IMR-90 (cell line): Measurements from ENCODE around the gene ST3GAL3. TPM values are rescaled to one million over a fixed set of nuclear protein-coding genes. Genes with fewer than 3 reads are reported as not detected.

Experiments
- ATAC-seq: fragments of 200-7000 bp; cut with Tn5 transposase; 2 replicates; pipeline ENCODE4 v1.9.1; 2020; ENCODE audit warnings: low read depth, mild to moderate bottlenecking, moderate library complexity
- BruUV-seq: library from RNA; stranded (reverse); fragments of 400-500 nt; replicated peaks from 2 replicates; lab custom pipeline; 2021; lab: Mats Ljungman, UMichigan
- CTCF ChIA-PET: fragments of 300-600 bp; formaldehyde crosslinking; extraction: SDS; loops from one replicate; lab custom pipeline; 2021; ENCODE audit warnings: antibody characterized with exemption; lab: Yijun Ruan, JAX
- POLR2A ChIA-PET: fragments of 300-600 bp; sonication (Branson Sonifier 250); formaldehyde crosslinking; loops from one replicate; lab custom pipeline; 2022; ENCODE audit warnings: antibody characterized with exemption; ENCODE audit not compliant: unreplicated experiment; lab: Charles Lee
- DNase-seq: peaks from one replicate; pipeline ENCODE4 v3.0.0; 2013
- H2AFZ ChIP-seq: replicated peaks from 2 replicates; pipeline ENCODE3; 2013; ENCODE audit warnings: low read length, mild to moderate bottlenecking; ENCODE audit not compliant: poor library complexity
- H2AK5ac ChIP-seq: 2 replicates; pipeline ENCODE4 v1.6.1; 2013; ENCODE audit warnings: low read depth, low read length, inconsistent platforms
- H2AK9ac ChIP-seq: replicated peaks from 2 replicates; pipeline ENCODE3; 2013; ENCODE audit warnings: mild to moderate bottlenecking, low read depth, low read length, moderate library complexity; ENCODE audit not compliant: poor library complexity
- H2BK120ac ChIP-seq: 2 replicates; pipeline ENCODE4 v1.6.1; 2013; ENCODE audit warnings: low read depth, low read length, inconsistent platforms
- H2BK15ac ChIP-seq: 3 replicates; pipeline ENCODE4 v1.6.1; 2013; ENCODE audit warnings: low read depth, low read length, inconsistent platforms
- H2BK20ac ChIP-seq: 2 replicates; pipeline ENCODE4 v1.6.1; 2013; ENCODE audit warnings: low read depth, mild to moderate bottlenecking, inconsistent platforms, low read length, moderate library complexity
- H2BK5ac ChIP-seq: 2 replicates; pipeline ENCODE4 v1.6.1; 2013; ENCODE audit warnings: mild to moderate bottlenecking, low read depth, low read length, inconsistent platforms; ENCODE audit not compliant: poor library complexity, severe bottlenecking
- H3K14ac ChIP-seq: replicated peaks from 2 replicates; pipeline ENCODE4 v1.6.1; 2013; ENCODE audit warnings: low read depth, low read length, inconsistent platforms
- H3K18ac ChIP-seq: 2 replicates; pipeline ENCODE4 v1.6.1; 2013; ENCODE audit warnings: low read depth, low read length, control low read depth
- H3K23ac ChIP-seq: 2 replicates; pipeline ENCODE4 v1.6.1; 2013; ENCODE audit warnings: low read depth, low read length, inconsistent platforms
- H3K27ac ChIP-seq: 2 replicates; pipeline ENCODE4 v1.5.1; 2013; ENCODE audit warnings: mild to moderate bottlenecking, control low read depth, low read length; ENCODE audit not compliant: insufficient read depth
- H3K27me3 ChIP-seq: 2 replicates; pipeline ENCODE4 v1.6.1; 2013; ENCODE audit warnings: low read length; ENCODE audit not compliant: control insufficient read depth, insufficient read depth
- H3K36me3 ChIP-seq: 2 replicates; pipeline ENCODE4 v1.6.1; 2013; ENCODE audit warnings: low read length, mixed read lengths; ENCODE audit not compliant: control insufficient read depth, insufficient read depth
- H3K4ac ChIP-seq: 2 replicates; pipeline ENCODE4 v1.6.1; 2013; ENCODE audit warnings: low read depth, low read length, inconsistent platforms
- H3K4me1 ChIP-seq: 2 replicates; pipeline ENCODE4 v1.6.1; 2013; ENCODE audit warnings: low read length, mixed read lengths; ENCODE audit not compliant: control insufficient read depth, insufficient read depth
- H3K4me2 ChIP-seq: 2 replicates; pipeline ENCODE4 v1.6.1; 2013; ENCODE audit warnings: low read depth, mild to moderate bottlenecking, control low read depth, low read length, moderate library complexity
- H3K4me3 ChIP-seq: 2 replicates; pipeline ENCODE4 v1.5.1; 2013; ENCODE audit warnings: low read depth, mild to moderate bottlenecking, control low read depth, low read length, moderate library complexity; ENCODE audit not compliant: insufficient read depth
- H3K56ac ChIP-seq: 2 replicates; pipeline ENCODE4 v1.6.1; 2013; ENCODE audit warnings: low read length, inconsistent platforms; ENCODE audit not compliant: insufficient read depth; ENCODE audit errors: extremely low read depth
- H3K79me1 ChIP-seq, 2 experiments: 2 replicates each; pipeline ENCODE4 v1.6.1; 2013; ENCODE audit warnings: low read length in 2 of 2, inconsistent platforms in 1 of 2, low read depth in 1 of 2
- H3K9ac ChIP-seq: 2 replicates; pipeline ENCODE4 v1.6.1; 2013; ENCODE audit warnings: low read depth, low read length, control low read depth
- H3K9me1 ChIP-seq: 2 replicates; pipeline ENCODE4 v1.6.1; 2013; ENCODE audit warnings: low read length, inconsistent platforms; ENCODE audit not compliant: insufficient read depth
- H3K9me3 ChIP-seq: 2 replicates; pipeline ENCODE4 v1.6.1; 2013; ENCODE audit warnings: low read length; ENCODE audit not compliant: control insufficient read depth, insufficient read depth
- H4K20me1 ChIP-seq: 2 replicates; pipeline ENCODE4 v1.6.1; 2013; ENCODE audit warnings: low read length, inconsistent platforms; ENCODE audit not compliant: insufficient read depth
- H4K5ac ChIP-seq: 2 replicates; pipeline ENCODE4 v1.6.1; 2013; ENCODE audit warnings: mild to moderate bottlenecking, low read depth, low read length, control low read depth
- H4K8ac ChIP-seq, 2 experiments: 2 replicates each; pipeline ENCODE4 v1.6.1; 2013; ENCODE audit warnings: low read depth in 2 of 2, low read length in 2 of 2, control low read depth in 1 of 2, inconsistent platforms in 1 of 2
- H4K91ac ChIP-seq: 2 replicates; pipeline ENCODE4 v1.6.1; 2013; ENCODE audit warnings: low read depth, low read length, inconsistent platforms; ENCODE audit not compliant: insufficient read depth
- BHLHE40 ChIP-seq: fragments of 150-350 bp; IDR thresholded peaks from 2 replicates; pipeline ENCODE4 v1.6.1; 2016; ENCODE audit warnings: mild to moderate bottlenecking, low read depth, low read length
- CEBPB ChIP-seq: IDR thresholded peaks from 2 replicates; pipeline ENCODE4 v1.6.1; 2012; ENCODE audit warnings: low read depth, low read length, improper control_type of control experiment
- CHD1 ChIP-seq: IDR thresholded peaks from 2 replicates; pipeline ENCODE4 v1.6.1; 2012; ENCODE audit warnings: low read depth, low read length, improper control_type of control experiment
- CTCF ChIP-seq: conservative IDR thresholded peaks from 2 replicates; pipeline ENCODE4 v1.5.1; 2012; ENCODE audit warnings: mild to moderate bottlenecking, low read depth, low read length, improper control_type of control experiment
- ELK1 ChIP-seq: fragments of 150-350 bp; IDR thresholded peaks from 2 replicates; pipeline ENCODE4 v1.6.1; 2016; ENCODE audit warnings: low read depth, mild to moderate bottlenecking, low read length, moderate library complexity, borderline replicate concordance
- FOS ChIP-seq: fragments of 150-350 bp; IDR thresholded peaks from 2 replicates; pipeline ENCODE4 v1.6.1; 2016; ENCODE audit warnings: low read depth, low read length
- MAFK ChIP-seq: IDR thresholded peaks from 2 replicates; pipeline ENCODE4 v1.6.1; 2012; ENCODE audit warnings: low read depth, low read length, improper control_type of control experiment
- MAZ ChIP-seq: IDR thresholded peaks from 2 replicates; pipeline ENCODE4 v1.6.1; 2012; ENCODE audit warnings: low read depth, mild to moderate bottlenecking, low read length, improper control_type of control experiment, moderate library complexity, borderline replicate concordance
- MXI1 ChIP-seq: IDR thresholded peaks from 2 replicates; pipeline ENCODE4 v1.6.1; 2012; ENCODE audit warnings: low read depth, mild to moderate bottlenecking, low read length, moderate library complexity, borderline replicate concordance
- NFE2L2 ChIP-seq: fragments of 150-350 bp; IDR thresholded peaks from 2 replicates; pipeline ENCODE4 v1.6.1; 2016; ENCODE audit warnings: low read depth, mild to moderate bottlenecking, low read length
- POLR2A ChIP-seq: IDR thresholded peaks from 2 replicates; pipeline ENCODE4 v1.6.1; 2012; ENCODE audit warnings: mild to moderate bottlenecking, low read depth, low read length
- RAD21 ChIP-seq: IDR thresholded peaks from 2 replicates; pipeline ENCODE4 v1.6.1; 2012; ENCODE audit warnings: low read length, improper control_type of control experiment
- RCOR1 ChIP-seq: IDR thresholded peaks from 2 replicates; pipeline ENCODE4 v1.6.1; 2012; ENCODE audit warnings: mild to moderate bottlenecking, low read length, improper control_type of control experiment; ENCODE audit not compliant: insufficient replicate concordance
- RFX5 ChIP-seq: IDR thresholded peaks from 2 replicates; pipeline ENCODE4 v1.8.0; 2012; ENCODE audit warnings: low read depth, mild to moderate bottlenecking, low read length, moderate library complexity
- SMC3 ChIP-seq: fragments of 150-350 bp; IDR thresholded peaks from 2 replicates; pipeline ENCODE4 v1.6.1; 2016; ENCODE audit warnings: low read depth, mild to moderate bottlenecking, antibody characterized with exemption, low read length, moderate library complexity
- USF2 ChIP-seq: fragments of 150-350 bp; IDR thresholded peaks from 2 replicates; pipeline ENCODE4 v1.6.1; 2017; ENCODE audit warnings: mild to moderate bottlenecking, antibody characterized with exemption, low read length, low read depth
- WGBS, 2 experiments: methylation state at CpG; one replicate each; pipeline versions ENCODE4 v1.1.5 to v1.1.7; 2013; ENCODE audit warnings: missing lambda C conversion rate in 2 of 2; ENCODE audit not compliant: insufficient read length in 1 of 2; ENCODE audit errors: extremely low coverage in 2 of 2; 5-methylcytosine and 5-hydroxymethylcytosine counted together
- dilution Hi-C: fragments of 300-500 bp; cut with HindIII; formaldehyde crosslinking; loops from one replicate; pipeline ENCODE4 v1.14.3; 2018; ENCODE audit warnings: low sequenced_read_pairs; ENCODE audit not compliant: unreplicated experiment
- in situ Hi-C: fragments of 300-500 bp; cut with MboI; formaldehyde crosslinking; loops from 3 replicates; pipeline ENCODE4 v1.14.3; 2019; ENCODE audit warnings: low sequenced_read_pairs, inconsistent platforms, mixed read lengths
- intact Hi-C: fragments of 100-400 bp; cut with micrococcal nuclease; formaldehyde crosslinking; loops from 2 replicates; pipeline ENCODE4 v1.10.0; 2022
- polyA plus RNA-seq, 3 experiments: library from polyadenylated mRNA; depleted of rRNA; stranded (reverse); fragments of >200 nt; gene quantifications; 2 replicates each; pipeline ENCODE4 v1.2.3, GENCODE V29; 2012; ENCODE audit warnings: low replicate concordance in 1 of 3
- total RNA-seq: library from RNA; depleted of rRNA; stranded (reverse); fragments of >200 nt; gene quantifications from 2 replicates; pipeline ENCODE4 v1.2.3, GENCODE V29; 2012

Gene ST3GAL3
- total and polyA plus RNA-seq, 2 of the 4 experiments (the other 2 are of a cell fraction): 12.0 to 14.8 TPM

GRCh38 chr1:43704838-43705237, 2.5 kb upstream of the ST3GAL3 start:
- Histone ChIP-seq H3K4me1 (peaks cover 5% of the 10 kb centered on the region; the same call in 1 of the 2 replicates), H2AK9ac (no peak overlapping the region), H3K9me3 (no peaks in the 10 kb centered on the region), H3K18ac (no peak overlapping the region), H2BK120ac (no peak overlapping the region), H2BK5ac (no peak overlapping the region), H2AK5ac (no peak overlapping the region), H3K14ac (no peak overlapping the region), H2BK15ac (no peak overlapping the region), H3K4ac (no peak overlapping the region), H4K91ac (no peak overlapping the region), H3K36me3 (peaks cover 35% of the 10 kb centered on the region), H3K27ac (no peak overlapping the region), H2BK20ac (no peak overlapping the region), H3K4me3 (no peak overlapping the region), H3K9ac (no peak overlapping the region), H4K20me1 (peaks cover 14% of the 10 kb centered on the region), H2AFZ (no peak overlapping the region), H4K8ac (no peak overlapping the region), H3K56ac (no peak overlapping the region), H3K9me1 (peaks cover 12% of the 10 kb centered on the region), H3K23ac (no peak overlapping the region), H3K79me1 (peaks cover 16 to 52% of the 10 kb centered on the region in 2 experiments), H3K27me3 (no peaks in the 10 kb centered on the region), H3K4me2 (no peak overlapping the region), H4K5ac (no peak overlapping the region)
- no TSS peak for BruUV-seq
- in situ Hi-C loops (no loop called here), dilution Hi-C loops (no loop called here), intact Hi-C loops (loop anchor here (5.0 kb wide), 1 partner anchor 342 kb away; no protein-coding TSS in a partner anchor)
- ATAC-seq: no peak
- TF ChIP-seq SMC3 (no peak), RFX5 (no peak), MXI1 (no peak), MAFK (no peak), POLR2A (no peak), CTCF (no peak), ELK1 (no peak), CHD1 (no peak), RCOR1 (no peak), FOS (no peak), NFE2L2 (no peak), BHLHE40 (no peak), RAD21 (no peak), USF2 (no peak), CEBPB (no peak), MAZ (no peak)
- 71% methylated on average over 1 of the region's 2 CpGs; no CpG with 5 or more reads in 1 of the 2 experiments for WGBS, 2 experiments
- ChIA-PET POLR2A (no interaction called here), CTCF (interaction anchor here (0.6 kb wide), 1 partner anchor 9 kb away, joined by 3 read pairs; no protein-coding TSS in a partner anchor)
- DNase-seq: no peak
